A549 (cell line): ENCODE results near the gene HOXA2.

Experiments
- MAZ ChIP-seq: fragments of 150-350 bp; IDR thresholded peaks from 2 replicates; pipeline ENCODE4 v1.6.1; 2014; ENCODE audit warnings: antibody characterized with exemption, low read depth, low read length, borderline replicate concordance
- MYC ChIP-seq: IDR thresholded peaks from 2 replicates; pipeline ENCODE4 v1.6.1; 2012; ENCODE audit warnings: mild to moderate bottlenecking, inconsistent platforms, low read length, improper control_type of control experiment, borderline replicate concordance
- SMC3 ChIP-seq: fragments of >200 bp; sonication (Bioruptor Twin); formaldehyde crosslinking; IDR thresholded peaks from 3 replicates; pipeline ENCODE4 v1.6.1; 2018; ENCODE audit warnings: inconsistent platforms
- TF ChIP-seq, protein P1 (sequence below): fragments of >200 bp; sonication (Bioruptor Twin); formaldehyde crosslinking; IDR thresholded peaks from 3 replicates; pipeline ENCODE4 v1.5.1; 2016
- TF ChIP-seq, protein P2 (sequence below): fragments of 250-450 bp; sonication (Bioruptor Pico); IDR thresholded peaks from 2 replicates; pipeline ENCODE4 v1.5.0; 2021; ENCODE audit warnings: mild to moderate bottlenecking, moderate library complexity, borderline replicate concordance

DNA sequence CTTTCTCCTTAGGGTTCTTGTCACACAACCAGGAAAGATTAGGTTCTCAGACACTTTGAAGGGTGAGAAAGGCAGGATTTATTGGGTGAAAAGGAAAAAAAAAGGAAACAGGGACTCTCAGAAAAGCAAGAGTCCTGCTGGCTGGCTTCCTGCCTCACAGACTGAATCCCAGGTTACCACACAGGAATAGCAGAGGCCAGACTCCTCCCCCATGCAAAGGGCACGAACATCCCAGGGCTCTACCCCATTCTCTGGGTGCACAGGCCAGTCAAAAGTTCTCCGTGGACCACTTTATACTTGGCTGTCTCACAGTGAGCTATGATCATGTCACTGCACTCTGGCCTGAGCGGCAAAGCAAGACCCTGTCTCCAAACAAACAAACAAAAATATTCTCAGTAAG is 49.3 kb downstream of the HOXA2 start:
- no peak for TF ChIP-seq MAZ
- TF ChIP-seq SMC3: no peak
- TF ChIP-seq, protein P1, sequence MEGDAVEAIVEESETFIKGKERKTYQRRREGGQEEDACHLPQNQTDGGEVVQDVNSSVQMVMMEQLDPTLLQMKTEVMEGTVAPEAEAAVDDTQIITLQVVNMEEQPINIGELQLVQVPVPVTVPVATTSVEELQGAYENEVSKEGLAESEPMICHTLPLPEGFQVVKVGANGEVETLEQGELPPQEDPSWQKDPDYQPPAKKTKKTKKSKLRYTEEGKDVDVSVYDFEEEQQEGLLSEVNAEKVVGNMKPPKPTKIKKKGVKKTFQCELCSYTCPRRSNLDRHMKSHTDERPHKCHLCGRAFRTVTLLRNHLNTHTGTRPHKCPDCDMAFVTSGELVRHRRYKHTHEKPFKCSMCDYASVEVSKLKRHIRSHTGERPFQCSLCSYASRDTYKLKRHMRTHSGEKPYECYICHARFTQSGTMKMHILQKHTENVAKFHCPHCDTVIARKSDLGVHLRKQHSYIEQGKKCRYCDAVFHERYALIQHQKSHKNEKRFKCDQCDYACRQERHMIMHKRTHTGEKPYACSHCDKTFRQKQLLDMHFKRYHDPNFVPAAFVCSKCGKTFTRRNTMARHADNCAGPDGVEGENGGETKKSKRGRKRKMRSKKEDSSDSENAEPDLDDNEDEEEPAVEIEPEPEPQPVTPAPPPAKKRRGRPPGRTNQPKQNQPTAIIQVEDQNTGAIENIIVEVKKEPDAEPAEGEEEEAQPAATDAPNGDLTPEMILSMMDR: no peak
- TF ChIP-seq, protein P2, sequence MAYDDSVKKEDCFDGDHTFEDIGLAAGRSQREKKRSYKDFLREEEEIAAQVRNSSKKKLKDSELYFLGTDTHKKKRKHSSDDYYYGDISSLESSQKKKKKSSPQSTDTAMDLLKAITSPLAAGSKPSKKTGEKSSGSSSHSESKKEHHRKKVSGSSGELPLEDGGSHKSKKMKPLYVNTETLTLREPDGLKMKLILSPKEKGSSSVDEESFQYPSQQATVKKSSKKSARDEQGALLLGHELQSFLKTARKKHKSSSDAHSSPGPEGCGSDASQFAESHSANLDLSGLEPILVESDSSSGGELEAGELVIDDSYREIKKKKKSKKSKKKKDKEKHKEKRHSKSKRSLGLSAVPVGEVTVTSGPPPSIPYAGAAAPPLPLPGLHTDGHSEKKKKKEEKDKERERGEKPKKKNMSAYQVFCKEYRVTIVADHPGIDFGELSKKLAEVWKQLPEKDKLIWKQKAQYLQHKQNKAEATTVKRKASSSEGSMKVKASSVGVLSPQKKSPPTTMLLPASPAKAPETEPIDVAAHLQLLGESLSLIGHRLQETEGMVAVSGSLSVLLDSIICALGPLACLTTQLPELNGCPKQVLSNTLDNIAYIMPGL (CRISPR knock-in tag): no peak
- TF ChIP-seq MYC: no peak
